NCI-H2081 treated with DMSO at 0.1 percent for 48 hours (cell line): ENCODE measurements around the gene PCDHB11.
"Not testable (repeated sequence)": the region's sequence is repeated elsewhere in the genome, so short reads cannot be mapped to it uniquely, and the experiment has no call there.

ENCODE experiments used
- DNase-seq: peaks from one replicate; lab custom pipeline; 2025; lab: John Stamatoyannopoulos, UW

The PCDHB11 gene

DNA sequence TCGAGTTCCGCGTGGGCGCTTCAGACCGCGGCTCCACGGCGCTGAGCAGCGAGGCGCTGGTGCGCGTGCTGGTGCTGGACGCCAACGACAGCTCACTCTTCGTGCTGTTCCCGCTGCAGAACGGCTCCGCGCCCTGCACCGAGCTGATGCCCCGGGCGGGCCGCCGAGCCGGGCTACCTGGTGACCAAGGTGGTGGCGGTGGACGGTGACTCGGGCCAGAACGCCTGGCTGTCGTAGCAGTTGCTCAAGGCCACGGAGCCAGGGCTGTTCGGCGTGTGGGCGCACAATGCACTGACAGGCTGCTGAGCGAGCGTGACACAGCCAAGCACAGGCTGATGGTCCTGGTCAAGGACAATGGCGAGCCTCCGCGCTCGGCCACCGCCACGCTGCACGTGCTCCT, 42.1 kb downstream of the PCDHB11 start:
- DNase-seq = no peak

DNA sequence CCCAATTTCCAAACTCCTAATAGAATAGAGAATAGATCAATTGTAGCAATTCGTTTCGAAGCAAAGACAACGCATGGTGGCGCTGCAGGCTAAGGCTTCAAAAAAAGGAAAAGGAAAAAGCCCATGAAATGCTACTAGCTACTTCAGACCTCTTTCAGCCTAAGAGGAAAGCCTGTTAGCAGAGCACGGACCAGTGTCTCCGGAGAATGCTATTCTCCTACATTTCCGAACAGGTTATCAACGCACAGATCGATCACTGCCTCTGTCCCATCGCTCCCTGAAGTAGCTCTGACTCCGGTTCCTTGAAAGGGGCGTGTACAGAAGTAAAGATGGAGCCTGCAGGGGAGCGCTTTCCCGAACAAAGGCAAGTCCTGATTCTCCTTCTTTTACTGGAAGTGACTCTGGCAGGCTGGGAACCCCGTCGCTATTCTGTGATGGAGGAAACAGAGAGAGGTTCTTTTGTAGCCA, 45.9 kb downstream of the PCDHB11 start, which contains the start of gene PCDHB15:
PCDHB15 (plus strand) TSS at position 146 of the 468 bp plus-strand sequence; CDS start at position 330, 184 bp downstream.
- no peak for DNase-seq

DNA sequence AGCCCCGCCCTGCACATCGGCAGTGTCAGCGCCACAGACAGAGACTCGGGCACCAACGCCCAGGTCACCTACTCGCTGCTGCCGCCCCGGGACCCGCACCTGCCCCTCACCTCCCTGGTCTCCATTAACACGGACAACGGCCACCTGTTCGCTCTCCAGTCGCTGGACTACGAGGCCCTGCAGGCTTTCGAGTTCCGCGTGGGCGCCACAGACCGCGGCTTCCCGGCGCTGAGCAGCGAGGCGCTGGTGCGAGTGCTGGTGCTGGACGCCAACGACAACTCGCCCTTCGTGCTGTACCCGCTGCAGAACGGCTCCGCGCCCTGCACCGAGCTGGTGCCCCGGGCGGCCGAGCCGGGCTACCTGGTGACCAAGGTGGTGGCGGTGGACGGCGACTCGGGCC, 47.5 kb downstream of the PCDHB11 start:
- not testable (repeated sequence) for DNase-seq

DNA sequence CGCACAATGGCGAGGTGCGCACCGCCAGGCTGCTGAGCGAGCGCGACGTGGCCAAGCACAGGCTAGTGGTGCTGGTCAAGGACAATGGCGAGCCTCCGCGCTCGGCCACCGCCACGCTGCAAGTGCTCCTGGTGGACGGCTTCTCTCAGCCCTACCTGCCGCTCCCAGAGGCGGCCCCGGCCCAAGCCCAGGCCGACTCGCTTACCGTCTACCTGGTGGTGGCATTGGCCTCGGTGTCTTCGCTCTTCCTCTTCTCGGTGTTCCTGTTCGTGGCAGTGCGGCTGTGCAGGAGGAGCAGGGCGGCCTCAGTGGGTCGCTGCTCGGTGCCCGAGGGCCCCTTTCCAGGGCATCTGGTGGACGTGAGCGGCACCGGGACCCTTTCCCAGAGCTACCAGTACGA, 48.0 kb downstream of the PCDHB11 start:
- not testable (repeated sequence) for DNase-seq

DNA sequence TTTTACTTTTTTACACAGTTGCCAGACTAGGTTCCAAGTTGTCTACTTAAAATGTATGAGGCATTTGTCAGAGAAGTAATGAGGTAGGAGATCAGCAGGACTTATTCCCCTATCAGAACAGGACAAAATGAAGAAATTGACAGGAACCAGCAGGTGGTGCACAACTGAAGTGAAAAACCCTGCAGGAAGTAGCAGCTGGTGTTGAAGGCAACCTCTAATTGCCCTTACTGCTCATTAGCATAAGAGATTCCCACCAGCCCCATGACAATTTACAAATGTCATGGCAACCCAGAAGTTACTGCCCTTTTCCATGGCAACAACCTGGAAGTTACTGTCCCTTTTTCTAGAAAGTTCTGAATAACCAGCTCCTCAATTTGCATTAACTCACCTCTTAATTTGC, 51.1 kb downstream of the PCDHB11 start:
- DNase-seq = no peak
